ENCODE data around the gene DLD. TPM values are rescaled to one million over a fixed set of nuclear protein-coding genes. Genes with fewer than 3 reads are reported as not detected.

DLD gene
- total and polyA plus RNA-seq, 2 of the 8 experiments (the other 6 are each of a cell fraction or from before 2014, with no cell fraction given): 63.7 to 88.5 TPM

DNA sequence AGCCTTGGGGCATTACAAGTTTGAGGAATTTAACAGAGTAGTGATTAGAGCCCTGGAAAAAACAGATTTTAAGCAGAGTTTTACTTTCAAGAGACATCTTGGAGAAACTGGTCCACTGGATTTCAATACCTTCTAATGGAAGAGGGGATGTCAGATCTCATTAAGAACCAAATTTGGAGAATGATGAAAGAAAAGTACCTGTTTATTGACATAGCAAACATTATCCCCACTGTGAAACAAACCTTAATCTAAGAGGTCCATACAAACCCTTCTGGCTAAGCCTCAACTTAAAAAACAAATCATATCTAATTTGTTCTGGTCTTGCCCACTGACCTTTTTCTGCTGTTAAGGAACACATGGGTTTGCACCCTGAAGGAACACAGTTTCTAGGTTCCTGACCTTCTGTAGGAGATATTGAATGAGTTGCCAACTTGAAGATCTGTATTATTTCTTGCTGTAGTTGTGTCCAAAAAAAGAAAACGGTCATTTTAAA is 58.5 kb downstream of the DLD start:
- H3K4me1 ChIP-seq (replicated peaks in 1 of 4; ENCODE audit: control insufficient read depth in 3 of 4, insufficient read depth in 4 of 4, low read length in 3 of 4): peaks cover 3 to 17% (median 10%) of the 10 kb centered on the region in 4 experiments; a peak in 6 of 7 replicates
- no peak overlapping the region for H3K4me2 ChIP-seq (ENCODE audit: insufficient read depth in 1 of 2, low read depth in 2 of 2, low read length in 2 of 2)
- H3K27me3 ChIP-seq (replicated peaks in 1 of 4; ENCODE audit: control insufficient read depth in 3 of 4, extremely low read depth in 1 of 4, insufficient read depth in 3 of 4, low read length in 3 of 4): no peaks in the 10 kb centered on the region
- H3K14ac ChIP-seq (ENCODE audit: insufficient read length): no peak overlapping the region
- no peak overlapping the region for H2BK5ac ChIP-seq (ENCODE audit: low read depth, low read length)
- no peaks in the 10 kb centered on the region for H4K20me1 ChIP-seq (replicated peaks in 1 of 2; ENCODE audit: control insufficient read depth in 1 of 2, insufficient read depth in 2 of 2, low read length in 2 of 2)
- no peaks in the 10 kb centered on the region for H3K23me2 ChIP-seq (ENCODE audit: low read depth, low read length)
- no peak overlapping the region for H3K9ac ChIP-seq (replicated peaks in 1 of 4; ENCODE audit: extremely low read depth in 1 of 4, low read depth in 3 of 4, low read length in 3 of 4)
- H3K23ac ChIP-seq (ENCODE audit: insufficient read length): no peak overlapping the region
- DNase-seq (ENCODE audit: low read depth in 1 of 2, low spot score in 2 of 2) (no peak), FAIRE-seq (no peak)
- H3K4me3 ChIP-seq (ENCODE audit: extremely low read depth in 1 of 4, insufficient read depth in 2 of 4, low read depth in 3 of 4, low read length in 4 of 4): no peak overlapping the region
- peaks cover 0 to 35% (median 8%) of the 10 kb centered on the region in 4 experiments; a peak in 4 of 8 replicates for H3K36me3 ChIP-seq (ENCODE audit: control insufficient read depth in 2 of 4, insufficient read depth in 4 of 4, low read length in 3 of 4)
- H3K79me1 ChIP-seq (ENCODE audit: low read depth, low read length): no peaks in the 10 kb centered on the region
- H2BK20ac ChIP-seq (ENCODE audit: low read length): no peak overlapping the region
- no peaks in the 10 kb centered on the region for H3K79me2 ChIP-seq (ENCODE audit: control insufficient read depth in 1 of 2, insufficient read depth in 2 of 2, low read length in 2 of 2)
- H3K4ac ChIP-seq (replicated peaks; ENCODE audit: insufficient read length, low read depth, low read length): no peak overlapping the region
- no peak overlapping the region for H3K18ac ChIP-seq (ENCODE audit: extremely low read depth, low read length)
- no peak overlapping the region for H4K8ac ChIP-seq (ENCODE audit: extremely low read depth, insufficient read depth, low read length)
- no peak overlapping the region for H4K5ac ChIP-seq (ENCODE audit: insufficient read length, low read depth, low read length)
- no peak for TF ChIP-seq SIRT6 (IDR thresholded peaks at IDR 0.05; ENCODE audit: low read length)
- no peak for TF ChIP-seq TCF12 (IDR thresholded peaks at IDR 0.05; ENCODE audit: low read depth, low read length)
- TF ChIP-seq KDM4A (IDR thresholded peaks at IDR 0.05; ENCODE audit: low read depth, low read length, severe bottlenecking): no peak
- no peak for TF ChIP-seq BACH1 (IDR thresholded peaks at IDR 0.05; ENCODE audit: low read length)
- TF ChIP-seq FOSL1 (IDR thresholded peaks at IDR 0.05; ENCODE audit: insufficient read depth, low read depth, low read length): no peak
- no peak overlapping the region for H2AK5ac ChIP-seq (ENCODE audit: low read depth, low read length)
- H2BK12ac ChIP-seq (ENCODE audit: low read depth, low read length): no peak overlapping the region
- H4K91ac ChIP-seq (replicated peaks; ENCODE audit: insufficient read length, low read length): no peak overlapping the region
- ChIA-PET POLR2A (ENCODE audit: partially characterized antibody) (interaction anchor here (1.9 kb wide), 1 partner anchor 19 kb away, joined by 6 read pairs; no protein-coding TSS in a partner anchor), CTCF (ENCODE audit: partially characterized antibody) (no interaction called here)
- no peak overlapping the region for H2BK120ac ChIP-seq (replicated peaks; ENCODE audit: low read depth, low read length)
- no peak overlapping the region for H2AFZ ChIP-seq (ENCODE audit: low read length)
- 82% methylated on average over 1 of the region's 1 CpG; no CpG with 5 or more reads in 1 of the 2 experiments for WGBS, 2 experiments (ENCODE audit: extremely low coverage in 1 of 2, insufficient coverage in 1 of 2, insufficient read length in 1 of 2, insufficient replicate concordance in 2 of 2, low coverage in 1 of 2, low lambda C conversion rate in 2 of 2, missing lambda C conversion rate in 1 of 2)
- no peak overlapping the region for H2BK15ac ChIP-seq (ENCODE audit: low read length)
- H3K9me3 ChIP-seq (ENCODE audit: insufficient read depth in 2 of 2, low read depth in 1 of 2, low read length in 1 of 2): no peaks in the 10 kb centered on the region
- no peak overlapping the region for H3K27ac ChIP-seq (ENCODE audit: low read depth, low read length)
- no peak overlapping the region for H3K56ac ChIP-seq (replicated peaks; ENCODE audit: insufficient read length, low read depth, low read length)

All from H1 (cell line).